HG02642 (cell line): ENCODE data around the gene ITIH2.

Source experiments
- ATAC-seq: cut with Tn5 transposase; IDR thresholded peaks from one replicate; pipeline ENCODE4 v1.9.1; 2021; ENCODE audit warnings: mild to moderate bottlenecking; ENCODE audit not compliant: unreplicated experiment, poor library complexity

ITIH2 gene

DNA sequence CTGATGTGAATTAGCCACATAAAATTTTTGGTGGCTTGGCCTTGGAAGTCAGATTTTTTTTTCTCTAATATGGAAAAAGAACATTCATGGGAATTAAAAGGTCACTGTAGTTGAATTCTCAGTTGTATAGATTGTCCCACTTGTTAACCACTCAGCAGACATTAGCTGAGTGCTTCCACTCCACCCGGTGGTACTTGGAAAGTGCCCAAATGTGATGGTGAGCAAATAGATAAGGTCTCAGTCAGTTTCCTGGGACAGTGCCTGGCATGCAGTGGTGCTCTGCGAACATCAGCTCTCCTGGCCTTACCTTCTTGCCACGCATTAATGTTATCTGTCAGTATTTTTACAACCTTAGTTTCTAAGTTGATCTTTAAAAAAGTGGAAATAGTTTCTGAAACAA is 86.3 kb downstream of the ITIH2 start:
- ATAC-seq, result no peak

DNA sequence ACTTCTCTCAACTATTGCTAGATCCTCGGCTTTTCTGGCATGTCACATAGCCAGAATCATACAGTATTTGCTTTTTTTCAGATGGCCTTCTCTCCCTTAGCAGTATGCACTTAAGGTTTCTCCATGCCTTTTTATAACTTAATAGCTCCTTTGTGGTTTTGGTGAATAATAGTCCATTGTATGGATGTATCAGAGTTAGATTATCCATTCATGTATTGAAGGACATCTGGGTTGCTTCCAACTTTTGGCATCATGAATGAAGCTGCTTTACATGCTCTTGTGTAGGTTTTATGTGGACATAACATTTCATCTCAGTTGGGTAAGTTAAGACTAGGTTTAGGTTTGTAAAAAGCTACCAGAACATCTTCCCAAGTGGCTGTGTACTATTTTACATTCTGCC is 89.4 kb downstream of the ITIH2 start:
- no peak for ATAC-seq

DNA sequence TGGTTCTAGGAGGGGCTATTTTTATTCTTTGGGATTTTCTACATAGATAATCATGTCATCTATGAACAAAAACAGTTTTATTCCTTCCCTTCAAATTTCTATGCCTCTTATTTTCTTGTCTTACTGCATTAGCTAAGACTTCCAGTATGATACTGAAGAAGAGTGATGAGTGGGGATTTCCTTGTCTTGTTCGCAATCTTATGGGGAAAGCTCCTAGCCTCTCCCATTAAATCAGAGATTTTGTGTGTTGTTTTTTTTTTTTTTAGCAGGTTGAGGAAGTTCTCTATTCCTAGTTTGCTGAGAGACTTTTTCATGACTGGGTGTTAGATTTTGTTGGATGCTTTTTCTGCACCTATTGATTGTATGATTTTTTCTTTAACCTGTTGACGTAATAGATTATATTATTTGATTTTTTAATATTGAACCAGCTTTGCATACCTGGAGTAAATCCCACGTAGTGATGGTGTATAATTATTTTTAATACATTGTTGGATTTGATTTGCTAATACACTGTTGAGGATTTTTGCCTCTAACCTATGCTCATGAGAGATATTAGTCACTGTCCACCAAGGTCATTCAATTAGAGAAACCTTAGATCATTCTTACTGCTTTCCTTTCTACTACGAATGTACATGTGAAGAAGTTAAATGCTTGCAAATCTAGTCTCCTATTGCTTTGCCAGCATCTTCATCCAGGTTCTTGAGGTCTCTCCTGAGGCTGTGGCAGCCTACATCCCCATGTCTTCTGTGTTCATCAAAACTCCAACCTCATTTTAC is 91.3 kb downstream of the ITIH2 start:
- no peak for ATAC-seq

DNA sequence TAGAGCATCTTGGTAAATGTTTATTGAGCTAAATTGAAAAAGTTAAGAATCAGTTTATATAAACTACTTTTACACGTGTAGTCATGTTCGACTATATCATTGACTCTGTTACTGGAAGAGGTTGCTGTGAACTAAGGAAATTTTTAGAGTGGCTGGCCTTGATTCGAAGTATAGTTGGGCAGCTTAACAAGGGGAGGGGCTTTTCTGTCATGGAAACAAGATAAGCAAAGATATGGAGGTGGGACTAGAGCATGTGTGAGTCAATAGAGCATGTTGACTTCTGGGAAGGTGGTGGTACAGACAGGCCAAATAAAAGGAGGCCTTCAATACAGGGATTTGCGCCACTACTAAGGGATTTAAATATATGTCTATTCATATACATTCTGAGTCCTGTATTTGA is 92.5 kb downstream of the ITIH2 start:
- no peak for ATAC-seq

DNA sequence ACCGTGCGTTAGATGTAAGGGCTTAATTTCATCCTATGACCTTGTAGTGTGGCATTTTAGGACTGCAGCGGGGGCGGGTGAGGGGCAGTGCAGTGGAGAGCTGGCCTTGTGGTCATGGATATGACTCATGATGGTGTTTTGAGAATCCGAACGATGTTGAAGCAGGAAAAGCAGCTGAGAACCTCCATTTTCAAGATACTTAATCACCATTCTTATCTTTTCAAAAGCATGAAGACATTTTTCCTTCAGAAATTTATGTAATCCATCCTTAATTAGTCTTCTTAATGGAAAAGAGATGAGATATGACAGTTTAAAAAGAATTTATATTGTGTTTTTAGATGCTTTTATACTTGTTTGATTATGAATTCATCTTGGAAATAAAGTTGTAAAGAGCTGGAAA is 94.5 kb downstream of the ITIH2 start:
- no peak for ATAC-seq
